HG02973 (cell line): ENCODE data around the gene PFKP.

Source experiments
- ATAC-seq: cut with Tn5 transposase; IDR thresholded peaks from one replicate; pipeline ENCODE4 v1.9.1; 2021; ENCODE audit warnings: moderate library complexity; ENCODE audit not compliant: unreplicated experiment

Gene PFKP

DNA sequence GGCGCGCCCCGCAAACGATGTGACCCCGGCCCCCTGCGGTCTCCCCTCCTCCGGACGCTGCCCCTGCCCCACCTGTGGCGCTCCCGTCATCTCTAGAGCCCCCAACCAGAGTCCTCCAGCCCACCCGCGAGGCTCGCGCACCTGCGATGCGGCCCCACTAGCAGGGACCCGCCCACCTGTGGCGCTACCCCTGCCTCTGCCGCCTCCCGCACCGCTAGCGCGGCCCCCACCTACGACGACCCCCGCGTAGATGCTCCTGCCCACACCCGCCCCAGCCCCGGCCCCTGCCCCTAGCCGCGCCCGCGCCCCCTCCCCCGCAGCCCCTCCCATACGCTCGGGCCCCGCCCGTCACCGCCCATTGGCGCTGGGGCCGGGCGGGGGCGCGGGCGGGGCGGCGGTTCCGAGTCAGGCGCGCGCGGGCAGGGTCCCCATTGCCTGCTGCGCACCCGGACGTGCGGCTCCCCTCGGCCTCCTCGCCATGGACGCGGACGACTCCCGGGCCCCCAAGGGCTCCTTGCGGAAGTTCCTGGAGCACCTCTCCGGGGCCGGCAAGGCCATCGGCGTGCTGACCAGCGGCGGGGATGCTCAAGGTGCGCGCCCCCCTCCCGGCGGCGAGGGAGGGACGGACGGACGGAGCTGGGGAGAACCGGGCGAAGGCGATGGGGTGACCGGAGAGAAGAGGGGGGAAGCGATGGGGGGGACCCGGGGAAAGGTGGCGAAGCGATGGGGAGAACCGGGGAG lies at the start of gene PFKP:
Gene PFKP (plus strand): TSS at position 431 of the 741 bp plus-strand sequence. CDS start 48 bp downstream, at position 479.
- peak; percentile 39 for ATAC-seq

DNA sequence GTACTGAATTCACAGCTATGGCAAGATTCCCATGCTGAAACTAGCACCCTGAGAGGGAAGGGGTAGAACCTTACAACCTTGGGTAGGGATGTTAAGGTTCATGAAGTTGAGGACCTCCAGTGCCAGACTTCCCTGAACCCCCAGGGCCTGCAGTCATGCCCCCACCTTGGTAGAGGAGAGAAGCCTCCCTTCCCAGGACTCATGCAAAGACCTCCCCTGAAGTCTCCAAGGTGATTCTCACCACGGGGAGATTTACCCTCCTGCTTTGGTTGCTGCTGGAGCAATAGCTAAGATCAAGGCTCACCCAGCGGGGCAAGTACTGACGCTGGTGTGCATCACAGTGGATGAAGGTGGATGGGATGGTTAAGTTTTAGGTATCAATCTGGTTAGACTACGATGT lies 49.1 kb upstream of the PFKP start:
- ATAC-seq: no peak

DNA sequence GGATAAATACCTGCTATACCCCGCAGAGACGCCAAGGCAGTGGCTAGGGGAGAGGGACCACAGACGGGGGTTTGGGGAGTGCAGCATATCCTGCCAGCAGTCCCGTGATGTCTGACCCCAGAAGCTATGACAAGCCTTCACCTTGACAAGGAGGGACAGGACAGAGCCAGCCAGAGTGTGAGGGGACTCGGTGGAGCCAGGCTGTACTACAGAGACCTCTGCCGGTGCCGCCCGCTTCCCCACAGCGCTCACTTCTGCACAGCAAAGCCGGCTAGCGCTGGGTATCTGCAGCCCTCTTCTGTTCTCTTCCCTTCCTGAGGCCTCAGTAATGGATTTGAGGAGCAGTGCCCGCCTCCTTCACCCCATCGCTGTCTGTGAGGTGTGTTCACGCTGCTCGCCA lies 47.0 kb upstream of the PFKP start:
- no peak for ATAC-seq

DNA sequence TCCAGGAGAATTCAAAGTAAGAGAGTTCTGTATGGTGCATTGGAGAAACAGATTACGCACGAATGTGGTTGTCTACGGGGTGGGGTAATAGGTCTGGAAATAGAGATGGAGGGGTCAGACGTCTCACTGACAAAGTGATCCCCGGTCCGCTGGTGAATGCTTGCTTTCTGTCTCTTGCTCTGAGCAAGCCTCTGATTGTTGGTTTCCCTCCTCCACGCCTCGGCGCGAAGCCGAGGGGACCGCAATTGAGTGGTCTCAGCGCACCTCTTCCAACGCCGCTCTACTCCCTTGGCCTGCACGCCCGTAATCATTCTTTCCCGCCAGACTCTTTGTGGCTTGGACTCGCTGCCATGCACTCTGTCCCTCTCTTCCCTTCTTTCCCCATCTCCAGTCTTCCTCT lies 46.5 kb upstream of the PFKP start:
- no peak for ATAC-seq

DNA sequence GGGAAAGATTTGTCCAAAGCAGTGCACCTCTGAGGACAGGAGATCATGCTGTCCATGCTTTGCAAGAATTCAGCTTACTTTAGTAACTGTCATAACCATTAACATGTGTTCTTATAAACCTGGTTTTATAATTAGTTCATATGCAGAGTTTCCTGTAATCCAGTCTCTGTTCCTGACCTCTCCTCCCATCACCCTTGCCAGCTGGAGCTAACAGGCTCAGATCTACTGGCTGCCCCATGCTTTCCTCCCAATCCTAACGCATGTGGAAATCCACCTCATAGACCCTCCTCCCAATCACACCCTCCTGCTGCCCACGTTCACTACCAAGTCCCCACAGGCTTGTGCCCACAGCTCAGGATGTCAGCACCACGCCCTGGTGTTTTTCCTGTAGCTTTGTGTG lies 45.3 kb upstream of the PFKP start:
- ATAC-seq: no peak

DNA sequence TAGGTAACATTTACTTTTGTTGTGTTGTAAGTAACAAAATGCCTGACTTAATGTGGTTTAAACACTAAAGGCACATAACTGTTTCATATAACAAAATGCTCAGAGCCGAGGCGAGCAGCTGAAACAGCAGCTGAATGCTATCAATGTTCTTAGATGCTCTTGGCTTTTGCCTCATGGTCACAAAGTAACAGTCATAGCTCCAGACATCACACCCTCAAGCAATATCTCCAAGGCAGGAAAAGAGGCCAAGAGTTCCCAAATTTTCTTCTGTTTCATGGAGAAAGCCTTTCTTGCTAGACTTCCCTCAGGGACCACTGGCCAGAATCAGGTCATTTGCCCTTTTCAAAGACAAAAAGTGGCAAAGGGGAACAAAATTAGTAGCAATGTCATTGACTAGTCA lies 43.5 kb upstream of the PFKP start:
- ATAC-seq: no peak

DNA sequence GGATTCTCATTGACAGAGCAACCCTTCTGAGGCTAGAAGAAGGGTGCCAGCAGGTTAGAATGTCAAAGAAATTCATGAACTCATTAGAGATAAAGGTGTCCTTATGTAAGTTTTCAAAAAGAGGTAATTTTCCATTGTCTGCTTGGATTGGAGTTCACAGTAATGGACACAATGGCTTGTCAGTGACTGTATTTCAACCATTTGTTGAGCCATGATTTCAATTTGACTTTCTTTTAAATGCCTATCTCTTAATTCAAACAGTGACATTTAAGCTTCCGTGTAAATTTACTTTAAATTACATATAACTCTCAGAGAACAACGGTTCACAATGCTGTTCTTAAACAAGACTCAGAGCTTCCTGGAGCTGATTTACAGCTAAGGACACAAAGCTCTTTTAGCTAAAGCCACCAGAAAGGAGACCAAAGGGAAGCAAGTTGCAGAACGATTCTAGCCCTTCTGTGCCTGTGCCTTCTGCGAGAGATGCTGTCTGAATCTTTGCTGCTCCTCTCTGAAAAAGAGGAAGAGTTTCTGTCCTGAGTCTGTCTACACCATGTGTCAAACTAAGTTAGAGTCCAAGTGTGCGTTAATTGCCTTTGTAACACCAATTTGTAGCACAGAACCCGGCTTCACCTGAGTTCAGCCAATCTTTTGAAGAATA lies 42.2 kb upstream of the PFKP start:
- ATAC-seq: no peak

DNA sequence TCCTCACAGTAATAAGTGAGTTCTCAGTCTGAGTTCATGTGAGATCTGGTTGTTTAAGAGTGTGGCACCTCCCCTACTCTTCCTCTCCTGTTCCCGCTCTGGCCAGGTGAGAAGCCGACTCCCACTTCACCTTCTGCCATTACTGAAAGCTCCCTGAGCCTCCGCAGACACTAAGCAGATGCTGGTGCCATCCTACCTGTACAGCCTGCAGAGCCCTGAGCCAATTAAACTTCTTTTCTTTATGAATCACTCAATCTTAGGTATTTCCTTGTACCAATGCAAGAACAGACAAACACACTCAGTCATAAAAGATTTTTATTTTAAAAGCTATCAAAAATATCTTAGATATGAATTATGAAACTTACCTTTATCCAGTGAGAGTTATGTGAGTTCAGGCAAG lies 39.5 kb upstream of the PFKP start:
- no peak for ATAC-seq

DNA sequence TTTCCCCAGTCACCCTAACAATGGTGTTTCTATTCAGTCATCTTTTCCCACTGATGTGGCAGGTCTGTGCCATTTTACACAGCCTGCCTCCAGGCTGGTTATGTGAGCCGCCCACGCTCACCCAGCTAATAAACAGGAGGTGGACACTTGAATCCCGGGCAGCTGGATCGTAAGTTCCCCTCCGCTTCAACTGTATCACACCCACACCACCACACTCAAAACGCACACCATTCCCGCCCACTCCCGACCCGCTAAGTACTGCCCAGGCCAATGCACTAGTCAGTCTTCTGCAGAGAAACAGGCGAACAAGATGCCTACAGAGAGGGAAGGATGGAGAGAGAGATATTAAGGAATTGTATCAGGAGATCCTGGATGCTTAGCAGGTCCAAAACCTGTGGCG lies 38.9 kb upstream of the PFKP start:
- no peak for ATAC-seq

DNA sequence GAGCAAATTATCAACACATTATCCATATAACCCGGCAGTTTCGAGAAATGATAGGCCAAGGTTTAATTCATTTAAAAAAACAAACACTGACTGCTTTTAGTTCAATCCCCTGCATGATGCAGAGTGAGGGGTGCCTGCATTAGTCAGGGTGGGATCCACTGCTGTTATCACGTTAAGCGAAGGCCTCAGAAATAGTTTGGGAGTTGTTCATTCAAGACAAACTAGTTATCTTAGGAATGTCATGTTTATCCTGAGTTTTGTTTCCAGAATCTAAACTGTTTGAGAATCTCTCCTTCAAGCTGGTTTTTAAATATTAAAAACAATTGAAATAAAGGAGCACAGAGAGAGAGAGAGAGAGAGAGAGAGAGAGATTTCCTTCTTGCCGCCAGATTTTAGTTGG lies 36.6 kb upstream of the PFKP start:
- no peak for ATAC-seq

DNA sequence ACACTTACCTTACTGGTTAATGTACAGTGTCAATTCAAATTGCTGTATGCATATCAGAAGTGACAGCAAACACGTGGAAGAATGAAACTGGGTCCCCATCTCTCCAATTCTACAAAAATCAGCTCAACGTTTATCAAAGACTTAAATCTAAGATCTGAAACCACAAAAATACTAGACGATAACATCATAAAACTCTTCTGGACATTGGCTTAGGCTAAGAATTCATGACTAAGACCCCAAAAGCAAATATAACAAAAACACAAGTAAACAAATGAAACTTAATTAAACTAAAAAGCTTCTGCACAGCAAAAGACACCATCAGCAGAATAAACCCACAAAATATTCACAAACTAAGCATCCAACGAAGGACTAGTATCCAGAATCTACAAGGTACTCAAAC lies 35.9 kb upstream of the PFKP start:
- ATAC-seq: no peak

DNA sequence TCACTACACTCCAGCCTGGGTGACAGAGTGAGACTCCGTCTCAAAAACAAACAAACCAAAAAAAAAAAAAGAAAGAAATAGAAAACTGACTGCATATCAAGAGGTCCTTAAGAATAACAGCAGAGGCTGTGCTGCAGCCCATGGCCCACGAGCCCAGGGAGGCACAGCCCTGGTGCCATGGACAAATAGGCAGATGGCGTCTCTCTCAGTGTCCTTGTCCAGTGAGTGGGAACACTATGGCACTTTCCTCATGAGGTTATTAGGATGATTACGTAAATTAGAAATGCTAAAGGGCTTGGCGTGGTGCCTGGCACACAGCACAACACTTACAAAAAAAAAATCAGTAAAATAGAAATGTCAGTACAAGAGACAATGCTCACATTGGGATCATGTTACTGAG lies 33.4 kb upstream of the PFKP start:
- no peak for ATAC-seq

DNA sequence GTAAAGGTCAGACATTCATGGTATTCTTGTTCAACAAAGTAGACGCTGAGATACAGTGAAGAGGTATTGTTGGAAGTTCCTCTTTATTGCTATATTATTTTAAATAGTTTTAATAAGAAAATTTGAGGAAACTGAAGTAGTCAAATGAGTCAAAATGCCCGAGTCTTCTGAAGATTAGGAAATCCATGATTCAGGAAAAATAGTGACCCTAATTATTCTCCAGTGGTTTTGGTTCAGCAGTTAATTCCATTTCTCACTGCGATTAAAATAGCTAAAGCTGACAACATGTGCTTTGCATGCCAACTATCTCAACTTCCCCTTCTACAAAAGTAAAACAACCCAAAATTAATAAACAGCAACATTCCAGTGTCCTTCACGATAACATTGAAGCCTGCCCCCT lies 32.7 kb upstream of the PFKP start:
- ATAC-seq: no peak

DNA sequence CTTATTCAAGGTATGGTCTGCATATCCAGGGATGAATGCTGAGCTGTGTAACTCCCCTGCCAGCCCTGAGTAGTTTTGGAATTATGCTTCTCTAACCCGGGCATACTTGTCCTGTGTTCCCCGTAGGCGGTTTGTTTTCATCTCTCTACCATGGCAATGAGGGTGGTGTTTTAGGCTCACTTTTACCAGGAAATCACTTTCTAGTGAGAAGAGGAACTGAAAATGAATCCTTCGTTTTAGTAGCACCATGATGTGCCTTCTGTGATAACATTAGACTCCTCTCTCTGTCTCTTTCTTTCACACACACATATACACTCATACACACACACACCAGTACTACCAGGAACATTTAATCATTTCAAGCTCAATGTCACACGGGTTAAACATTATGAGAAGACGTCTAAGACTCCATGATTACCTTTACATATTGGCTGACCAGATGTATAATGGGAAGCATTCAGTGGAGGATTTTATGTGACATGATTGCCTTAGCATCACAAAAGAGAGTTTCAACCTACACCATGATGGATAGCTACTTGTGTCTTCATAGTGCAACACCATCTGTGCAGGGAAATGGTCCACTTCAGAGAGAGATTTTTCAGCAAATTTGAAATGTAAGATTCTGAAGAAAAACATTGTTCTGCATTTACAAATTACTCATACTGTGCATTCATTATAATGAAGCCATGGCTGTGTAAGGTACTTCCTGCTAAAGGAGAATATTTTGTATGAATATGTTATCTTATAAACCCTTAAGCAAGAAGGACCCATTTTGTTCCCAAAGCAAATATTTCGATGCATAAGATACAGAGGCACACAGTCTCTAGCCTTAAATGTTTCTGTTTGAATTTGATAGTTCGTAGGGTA lies 31.0 kb upstream of the PFKP start:
- ATAC-seq: peak; percentile 97

DNA sequence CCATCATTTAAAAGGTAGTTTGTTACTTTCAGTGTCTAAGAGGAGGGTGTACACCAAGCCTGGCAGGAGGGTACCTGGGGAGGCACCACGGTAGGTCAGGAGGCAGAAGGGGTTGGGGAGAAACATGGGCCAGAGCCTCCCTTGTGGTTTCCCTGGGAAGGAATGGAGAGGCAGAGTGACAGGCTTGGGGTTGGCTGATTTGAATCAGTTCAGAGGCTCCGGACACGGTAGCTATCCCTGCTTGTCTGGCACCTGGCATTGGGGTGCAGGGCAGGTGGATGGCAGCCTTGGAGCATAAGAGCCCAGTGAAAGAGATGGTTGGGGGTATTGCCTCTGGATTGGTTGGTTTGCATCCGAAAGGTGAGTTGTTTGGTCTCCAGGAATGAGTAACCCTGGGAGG lies 30.2 kb upstream of the PFKP start:
- ATAC-seq: no peak

DNA sequence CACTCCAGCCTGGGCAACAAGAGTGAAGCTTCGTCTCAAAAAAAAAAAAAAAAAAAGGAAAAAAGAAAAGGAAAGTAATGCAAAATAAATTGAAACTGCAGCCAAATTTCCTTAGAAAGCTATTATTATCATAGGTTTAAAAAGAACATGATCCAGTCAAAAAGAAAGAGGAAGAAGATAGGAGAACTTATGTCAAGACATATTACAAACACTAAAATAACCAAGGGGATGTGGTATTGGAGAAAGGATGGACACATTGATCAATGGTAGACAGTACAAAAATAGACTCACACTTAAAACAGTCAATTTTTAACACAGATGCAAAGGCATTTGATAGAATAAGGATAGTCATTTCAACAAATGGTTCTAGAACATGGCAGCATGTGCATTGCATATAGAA lies 27.3 kb upstream of the PFKP start:
- no peak for ATAC-seq

DNA sequence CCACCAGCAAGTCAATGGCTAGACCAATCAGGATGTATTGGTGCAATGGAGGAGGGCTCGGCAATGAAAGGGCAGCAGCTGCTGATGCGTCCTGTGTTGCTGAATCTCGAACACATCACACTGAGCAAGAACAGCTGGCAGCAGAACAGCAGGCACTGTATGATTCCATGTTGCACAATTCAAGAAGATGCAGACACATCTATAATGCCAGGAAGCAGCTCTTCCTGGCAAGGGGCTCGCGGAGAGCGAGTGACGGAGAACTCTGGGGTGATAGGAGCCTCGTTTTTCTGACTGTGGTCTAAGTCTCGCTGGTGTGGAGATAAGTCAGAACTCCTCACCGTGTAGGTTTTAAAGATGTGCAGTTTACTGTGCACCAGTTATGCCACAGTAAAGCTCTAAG lies 24.8 kb upstream of the PFKP start:
- no peak for ATAC-seq

DNA sequence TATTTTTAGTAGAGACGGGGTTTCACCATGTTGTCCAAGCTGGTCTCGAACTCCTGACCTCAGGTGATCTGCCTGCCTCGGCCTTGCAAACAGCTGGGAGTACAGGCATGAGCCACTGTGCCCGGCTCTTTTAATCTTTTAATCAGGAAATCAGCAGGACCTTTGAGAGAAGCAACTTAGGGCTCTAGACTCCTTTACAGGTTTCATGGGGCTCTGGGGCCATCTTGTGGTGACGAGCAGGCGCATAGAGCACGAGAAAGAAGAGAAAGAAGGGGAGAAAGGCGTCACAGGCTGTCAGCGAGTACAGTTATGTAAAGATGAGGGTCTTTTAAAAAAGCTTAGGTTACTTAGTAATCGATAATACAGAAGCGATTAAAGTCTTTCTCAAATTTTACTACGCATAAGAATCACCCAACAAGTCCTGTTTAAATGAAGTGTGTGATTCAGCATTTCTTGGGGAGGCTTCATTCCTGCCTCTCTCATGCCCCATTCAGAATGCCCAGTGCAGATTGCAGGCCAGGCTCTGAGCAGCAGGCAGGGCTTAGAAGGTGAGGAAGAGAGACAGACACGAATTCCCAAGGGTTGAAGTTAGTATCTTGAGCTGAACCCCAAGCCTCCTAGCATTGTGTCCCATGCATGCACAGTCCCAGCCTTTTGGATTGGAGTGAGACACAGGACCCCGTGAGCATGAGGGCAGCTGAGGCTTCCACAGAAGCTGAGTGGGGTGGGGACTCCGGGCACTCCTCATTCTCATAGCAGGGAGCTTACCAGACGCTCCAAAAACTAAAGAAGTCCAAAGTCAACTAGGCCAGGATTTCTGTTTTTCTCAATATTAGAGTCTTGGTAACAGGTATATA lies 23.6 kb upstream of the PFKP start:
- peak; percentile 84 for ATAC-seq

DNA sequence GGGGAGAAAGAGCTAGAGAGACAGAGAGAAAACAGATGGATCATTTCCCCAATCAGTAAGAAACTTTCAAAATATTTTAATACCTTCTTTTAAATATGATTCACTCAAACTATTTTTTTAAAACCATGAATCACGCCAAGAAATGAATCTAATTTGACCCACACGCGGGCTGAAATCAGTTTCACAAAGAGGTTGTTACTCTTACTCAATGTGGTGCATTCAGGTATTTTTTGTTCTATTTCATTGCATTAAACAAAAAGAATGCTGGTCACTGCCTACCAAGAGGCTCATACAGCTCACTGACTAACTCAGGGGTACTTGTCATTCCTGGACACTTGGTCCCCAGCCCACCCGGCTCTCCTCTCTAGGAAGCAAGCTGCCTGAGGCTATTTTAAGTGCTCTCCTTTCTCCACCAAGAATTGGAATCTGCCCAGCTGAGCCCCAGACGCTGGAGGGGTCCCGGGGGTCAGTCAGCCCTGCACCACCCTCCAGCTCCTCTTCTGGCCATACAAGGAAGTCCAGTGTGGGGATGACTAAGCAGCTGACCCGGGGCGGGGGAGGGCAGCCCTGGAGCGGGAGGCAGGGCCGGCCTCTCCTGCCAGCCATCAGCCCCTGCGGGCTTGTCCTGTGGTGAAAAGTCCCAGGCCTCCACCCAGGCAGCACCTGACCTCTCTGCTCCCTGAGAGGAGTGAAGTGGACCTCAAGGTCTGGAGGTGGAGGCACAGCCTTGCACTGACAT lies 21.7 kb upstream of the PFKP start:
- no peak for ATAC-seq

DNA sequence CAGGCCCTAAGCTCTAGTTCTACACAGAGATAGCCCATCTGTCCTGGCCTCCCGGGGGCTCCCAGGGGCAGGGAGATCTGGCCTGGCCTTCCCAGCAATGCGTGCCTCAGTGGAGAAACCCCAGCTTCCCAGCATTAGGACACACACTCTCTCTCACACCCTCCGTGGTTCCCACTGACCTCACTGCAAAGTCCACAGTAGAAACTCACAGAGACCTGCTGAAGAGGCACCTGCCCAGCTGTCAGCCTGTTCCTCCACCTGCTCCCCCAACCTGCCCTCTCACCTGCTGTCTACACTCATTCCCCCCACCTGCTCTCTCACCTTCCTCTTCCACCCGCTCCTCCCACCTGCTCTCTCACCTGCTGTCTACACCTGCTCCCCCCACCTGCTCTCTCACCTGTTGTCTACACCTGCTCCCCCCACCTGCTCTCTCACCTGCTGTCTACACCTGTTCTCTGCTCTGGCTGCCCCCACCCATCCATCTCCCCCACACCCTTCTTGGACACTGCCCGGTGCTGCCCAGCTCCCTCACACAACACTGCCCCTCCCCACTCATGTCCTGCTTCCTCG lies 21.1 kb upstream of the PFKP start:
- no peak for ATAC-seq
